SK-N-DZ (cell line): Measurements from ENCODE around the gene RAB44.

Source experiments
- DNase-seq: peaks from one replicate; pipeline ENCODE4 v3.0.0-alpha.2; 2015; ENCODE audit warnings: low spot score

The RAB44 gene

GRCh38 chr6:36751833-36752186 lies 54.2 kb downstream of the RAB44 start:
- DNase-seq, result no peak

GRCh38 chr6:36752187-36752885 lies 54.7 kb downstream of the RAB44 start:
- DNase-seq, result no peak

DNA sequence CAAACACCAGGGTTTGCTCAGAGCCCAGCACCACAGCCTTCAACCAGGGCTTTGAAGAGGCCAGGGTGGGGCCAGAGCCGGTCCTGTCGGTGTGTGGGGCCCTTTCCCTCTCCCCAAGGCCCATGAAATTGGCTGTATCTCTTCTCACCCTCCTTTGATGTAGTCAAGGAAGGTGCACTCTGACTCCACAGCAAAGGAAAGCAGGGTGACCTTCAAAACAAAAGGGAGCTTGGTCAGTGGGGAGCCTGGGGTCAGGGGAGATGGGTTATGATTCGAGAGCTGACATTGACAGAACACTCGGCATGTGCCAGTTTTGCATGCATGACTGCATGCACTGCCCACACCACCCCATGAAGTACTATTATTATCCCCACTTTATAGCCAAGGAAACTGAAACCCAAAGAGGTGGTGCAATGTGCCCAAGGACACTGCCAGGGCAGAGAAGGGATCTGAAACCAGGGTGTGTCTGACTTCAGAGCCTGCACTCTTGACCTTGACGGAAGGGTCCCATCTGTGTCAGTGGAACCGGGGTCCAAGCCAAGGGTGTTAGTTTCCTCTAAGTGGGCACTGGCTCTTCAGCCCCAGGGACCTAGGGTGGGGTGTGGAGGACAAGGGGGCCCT lies 55.4 kb downstream of the RAB44 start:
- no peak for DNase-seq

GRCh38 chr6:36753671-36754405 lies 56.2 kb downstream of the RAB44 start:
- DNase-seq, result no peak

DNA sequence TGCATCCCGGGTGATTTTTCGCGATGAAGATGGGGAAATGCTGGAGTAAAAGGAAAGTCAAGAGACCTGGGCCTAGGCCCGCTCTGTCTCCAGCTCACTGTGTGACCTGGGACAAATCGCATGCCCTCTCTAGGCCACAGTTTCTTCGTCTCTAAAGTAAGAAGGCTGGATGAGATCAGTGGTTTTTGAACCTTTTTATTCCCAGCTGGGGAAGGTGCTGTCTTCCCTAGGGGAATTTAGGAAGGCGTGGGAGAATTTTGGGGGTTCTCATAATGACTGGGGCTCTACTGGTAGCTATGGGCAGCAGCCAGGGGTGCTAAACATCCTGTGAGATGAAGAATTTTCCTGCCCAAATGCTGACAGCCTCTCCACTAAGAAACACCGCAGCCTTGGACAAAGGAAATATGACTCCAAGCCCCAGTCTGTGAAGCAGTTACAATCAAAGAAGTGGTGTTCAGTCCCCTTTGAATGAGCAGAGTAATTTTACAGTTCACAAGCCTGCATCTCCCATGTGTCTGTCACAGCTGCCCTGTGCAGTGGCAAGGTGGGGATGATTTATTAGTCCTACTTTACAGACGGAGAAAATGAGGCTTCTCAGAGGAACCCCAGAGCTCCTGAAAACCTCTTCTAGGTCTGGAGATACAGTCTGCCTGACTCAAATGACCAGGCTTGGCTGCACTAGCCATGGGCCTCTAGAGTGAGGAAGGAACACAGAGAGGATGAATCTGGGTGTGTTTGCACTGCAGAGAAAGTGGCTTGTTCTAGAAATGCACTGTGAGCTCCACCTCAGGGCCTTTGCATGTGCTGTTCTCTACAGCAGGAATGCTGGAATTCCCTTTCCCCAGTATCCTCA lies 57.2 kb downstream of the RAB44 start:
- DNase-seq, result no peak

- no peak for DNase-seq
Observed at GRCh38 chr6:36755435-36756348, 58.1 kb downstream of the RAB44 start.

DNA sequence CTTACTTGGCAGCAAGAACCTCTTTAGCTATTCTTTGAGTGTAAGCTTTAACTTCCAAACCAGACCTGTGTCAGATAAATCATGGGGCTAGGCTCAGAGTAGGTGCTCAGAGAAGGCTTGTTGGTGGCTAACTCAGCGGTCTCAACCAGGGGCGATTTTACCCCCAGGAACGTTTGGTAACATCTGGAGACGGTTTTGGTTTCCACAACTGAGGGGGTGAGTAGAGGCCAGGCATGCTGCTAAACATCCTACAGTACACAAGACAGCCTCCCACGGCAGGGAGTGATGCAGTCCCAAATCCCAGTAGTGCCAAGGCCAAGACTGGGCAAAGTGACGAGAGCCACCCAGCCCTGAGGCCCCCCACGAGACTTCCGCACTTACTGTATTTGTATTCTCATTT lies 59.2 kb downstream of the RAB44 start:
- no peak for DNase-seq

DNA sequence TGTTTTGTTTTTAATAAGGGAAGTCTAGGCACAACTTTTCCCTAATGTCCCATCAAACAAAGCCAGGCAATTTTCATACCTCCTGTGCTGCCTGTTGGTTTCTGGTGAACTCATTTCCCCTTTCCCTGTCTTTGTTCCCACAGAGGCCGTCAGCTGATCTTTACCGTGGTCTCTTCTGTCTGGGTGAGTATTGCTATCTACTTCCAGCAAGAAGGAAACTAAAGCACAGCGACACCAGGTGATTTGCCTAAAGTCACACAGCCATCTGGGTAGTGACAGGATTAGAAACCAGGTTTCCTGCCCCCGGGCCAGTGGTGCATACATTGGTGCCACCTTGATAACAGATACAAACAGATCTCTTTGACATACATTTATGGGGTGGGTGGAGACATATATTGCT lies 59.6 kb downstream of the RAB44 start:
- DNase-seq, result no peak

- no peak for DNase-seq
Observed at GRCh38 chr6:36757943-36758508, 60.4 kb downstream of the RAB44 start.

GRCh38 chr6:36758516-36759147 lies 61.0 kb downstream of the RAB44 start:
- DNase-seq, result no peak

DNA sequence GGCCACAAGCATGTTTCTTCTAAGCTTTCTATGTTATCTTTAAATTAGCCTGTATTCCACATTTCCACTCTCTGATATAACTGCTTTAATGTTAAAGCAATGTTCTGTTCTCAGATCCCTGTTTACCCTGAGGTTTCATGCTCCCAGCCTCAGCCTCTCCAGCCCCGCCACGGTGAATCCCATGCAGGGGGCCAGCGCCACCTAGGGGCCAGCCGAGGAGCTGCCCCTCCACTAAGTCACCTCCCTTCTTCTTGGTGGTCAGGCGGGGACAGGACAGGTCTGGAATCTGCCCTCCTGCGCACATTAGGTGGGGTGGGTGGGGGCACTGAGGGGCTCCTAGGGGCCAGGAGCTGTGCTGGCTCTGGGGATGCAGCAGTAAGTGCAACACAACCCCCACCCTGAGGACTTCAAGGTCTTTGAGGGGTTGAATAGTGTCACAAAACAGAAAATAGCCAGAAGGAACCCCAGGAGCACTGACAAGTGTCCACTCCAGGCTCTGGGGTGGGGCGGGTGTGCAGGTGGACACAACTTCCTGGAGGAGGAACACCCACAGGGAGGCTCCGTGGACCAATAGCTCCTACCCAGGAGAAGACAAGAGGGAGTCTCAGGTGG lies 61.6 kb downstream of the RAB44 start:
- peak; percentile 67 for DNase-seq

- no peak for DNase-seq
Observed at GRCh38 chr6:36760685-36761435, 63.2 kb downstream of the RAB44 start.

DNA sequence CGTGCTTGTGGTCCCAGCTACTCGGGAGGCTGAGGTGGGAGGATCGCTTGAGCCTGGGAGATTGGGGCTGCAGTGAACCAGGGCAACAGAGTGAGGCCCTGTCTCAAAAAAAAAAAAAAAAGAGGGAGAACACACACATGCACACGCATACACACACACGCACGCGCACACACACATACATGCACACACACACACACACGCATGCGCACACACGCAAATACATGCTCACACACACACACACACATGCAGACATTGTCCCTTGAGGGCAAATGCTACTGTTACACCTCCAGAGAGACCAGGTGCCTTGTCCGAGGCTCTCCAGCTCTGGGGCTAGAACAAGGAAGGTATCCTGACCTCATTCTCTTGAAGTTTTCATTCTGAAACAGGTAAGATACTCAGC lies 64.5 kb downstream of the RAB44 start:
- no peak for DNase-seq

GRCh38 chr6:36765190-36765589 lies 67.6 kb downstream of the RAB44 start:
- no peak for DNase-seq

GRCh38 chr6:36765594-36766398 lies 68.2 kb downstream of the RAB44 start:
- DNase-seq, result peak; percentile 82

DNA sequence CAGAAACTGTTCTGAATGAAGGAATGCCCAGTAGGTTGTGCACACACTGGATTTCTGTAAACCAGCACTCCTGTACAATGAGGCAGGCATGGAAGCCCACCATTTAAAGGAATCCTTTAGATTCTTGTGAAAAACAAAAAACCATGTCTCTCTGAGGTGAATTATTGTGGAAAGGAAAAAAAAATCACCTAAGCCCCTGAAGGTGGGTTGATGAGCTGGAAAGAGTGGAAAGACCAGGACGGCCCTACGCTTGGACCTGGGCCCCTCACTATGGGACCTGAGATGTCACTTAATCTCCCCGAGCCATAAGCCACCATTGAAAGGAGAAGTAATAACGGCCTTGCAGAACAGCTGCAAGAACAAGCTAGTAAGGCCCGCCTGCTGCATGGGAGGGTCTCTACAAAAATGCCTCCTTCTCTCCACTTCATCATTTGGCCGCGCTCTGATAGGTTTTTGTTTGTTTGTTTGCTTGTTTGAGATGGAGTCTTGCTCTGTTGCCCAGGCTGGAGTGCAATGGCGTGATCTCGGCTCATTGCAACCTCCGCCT lies 68.8 kb downstream of the RAB44 start:
- DNase-seq, result no peak

DNA sequence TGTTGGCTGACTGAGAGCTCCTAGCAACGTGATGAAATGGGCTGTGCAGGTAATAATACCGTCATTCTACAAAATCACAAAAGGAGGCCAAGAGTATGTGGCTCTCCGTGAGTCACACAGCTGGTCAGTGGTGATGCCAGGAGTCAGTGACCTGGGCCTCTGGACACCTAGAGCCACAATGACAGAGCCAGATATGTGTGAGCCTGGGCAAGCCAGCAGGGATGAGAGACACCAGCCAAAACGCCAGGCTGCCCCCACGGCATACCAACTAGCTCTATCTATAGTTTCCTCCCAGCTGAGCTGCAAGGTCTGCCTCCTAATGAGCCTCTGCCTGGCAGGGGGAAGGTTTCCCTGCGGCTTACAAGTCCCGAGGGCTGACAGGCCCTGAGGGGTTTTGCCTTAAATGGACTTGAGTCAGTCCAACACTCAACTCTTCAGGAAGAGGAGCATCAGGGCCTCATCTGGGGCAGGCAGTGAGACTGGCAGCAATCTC lies 71.6 kb downstream of the RAB44 start:
- no peak for DNase-seq
